Measurements from ENCODE around the gene PDYN.

DNA sequence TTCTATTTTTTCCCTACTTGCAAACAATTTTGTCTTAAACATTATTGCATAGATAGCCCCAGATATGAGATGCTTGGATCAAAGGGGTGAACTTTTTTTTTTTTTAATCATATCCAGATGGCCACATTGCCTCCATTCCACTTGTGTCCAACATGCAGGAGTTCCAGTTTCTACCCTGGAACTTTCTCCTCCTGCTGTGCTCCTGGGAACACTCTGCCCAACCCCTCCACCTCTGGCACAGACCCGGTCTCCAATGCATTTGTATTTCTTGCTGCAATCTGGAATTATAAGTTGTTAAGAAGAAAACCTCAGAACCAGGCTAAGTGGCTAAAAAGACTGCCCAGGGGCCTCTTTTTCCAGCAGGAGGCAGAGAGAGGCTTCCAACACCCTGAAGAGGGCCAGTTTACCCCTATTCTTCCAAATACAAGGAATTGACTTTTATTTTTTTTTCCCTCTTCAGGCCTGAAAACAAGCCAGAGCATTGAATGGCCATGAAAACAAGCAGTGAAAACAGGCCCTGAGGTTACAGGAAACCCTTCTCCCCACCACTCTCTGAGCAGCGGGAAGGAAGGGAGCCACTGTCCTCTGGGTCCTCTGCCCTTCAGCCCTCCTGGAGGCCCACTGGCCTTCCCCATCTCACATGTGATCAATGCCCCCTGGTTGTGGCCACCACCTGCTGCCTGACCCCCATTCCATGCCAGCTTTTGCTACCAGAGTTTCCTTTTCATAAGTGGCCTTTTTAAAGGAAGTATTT lies 44.3 kb downstream of the PDYN start:
- TF ChIP-seq, protein P1, sequence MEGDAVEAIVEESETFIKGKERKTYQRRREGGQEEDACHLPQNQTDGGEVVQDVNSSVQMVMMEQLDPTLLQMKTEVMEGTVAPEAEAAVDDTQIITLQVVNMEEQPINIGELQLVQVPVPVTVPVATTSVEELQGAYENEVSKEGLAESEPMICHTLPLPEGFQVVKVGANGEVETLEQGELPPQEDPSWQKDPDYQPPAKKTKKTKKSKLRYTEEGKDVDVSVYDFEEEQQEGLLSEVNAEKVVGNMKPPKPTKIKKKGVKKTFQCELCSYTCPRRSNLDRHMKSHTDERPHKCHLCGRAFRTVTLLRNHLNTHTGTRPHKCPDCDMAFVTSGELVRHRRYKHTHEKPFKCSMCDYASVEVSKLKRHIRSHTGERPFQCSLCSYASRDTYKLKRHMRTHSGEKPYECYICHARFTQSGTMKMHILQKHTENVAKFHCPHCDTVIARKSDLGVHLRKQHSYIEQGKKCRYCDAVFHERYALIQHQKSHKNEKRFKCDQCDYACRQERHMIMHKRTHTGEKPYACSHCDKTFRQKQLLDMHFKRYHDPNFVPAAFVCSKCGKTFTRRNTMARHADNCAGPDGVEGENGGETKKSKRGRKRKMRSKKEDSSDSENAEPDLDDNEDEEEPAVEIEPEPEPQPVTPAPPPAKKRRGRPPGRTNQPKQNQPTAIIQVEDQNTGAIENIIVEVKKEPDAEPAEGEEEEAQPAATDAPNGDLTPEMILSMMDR (IDR thresholded peaks at IDR 0.05), result no peak
- TF ChIP-seq ZFX (IDR thresholded peaks at IDR 0.05; ENCODE audit: borderline replicate concordance), result no peak
